GM18498 (cell line): ENCODE data around the gene KLRF1.

ENCODE experiments used
- ATAC-seq: cut with Tn5 transposase; IDR thresholded peaks from one replicate; pipeline ENCODE4 v1.9.1; 2021; ENCODE audit warnings: mild to moderate bottlenecking, moderate library complexity; ENCODE audit not compliant: unreplicated experiment

Gene KLRF1

DNA sequence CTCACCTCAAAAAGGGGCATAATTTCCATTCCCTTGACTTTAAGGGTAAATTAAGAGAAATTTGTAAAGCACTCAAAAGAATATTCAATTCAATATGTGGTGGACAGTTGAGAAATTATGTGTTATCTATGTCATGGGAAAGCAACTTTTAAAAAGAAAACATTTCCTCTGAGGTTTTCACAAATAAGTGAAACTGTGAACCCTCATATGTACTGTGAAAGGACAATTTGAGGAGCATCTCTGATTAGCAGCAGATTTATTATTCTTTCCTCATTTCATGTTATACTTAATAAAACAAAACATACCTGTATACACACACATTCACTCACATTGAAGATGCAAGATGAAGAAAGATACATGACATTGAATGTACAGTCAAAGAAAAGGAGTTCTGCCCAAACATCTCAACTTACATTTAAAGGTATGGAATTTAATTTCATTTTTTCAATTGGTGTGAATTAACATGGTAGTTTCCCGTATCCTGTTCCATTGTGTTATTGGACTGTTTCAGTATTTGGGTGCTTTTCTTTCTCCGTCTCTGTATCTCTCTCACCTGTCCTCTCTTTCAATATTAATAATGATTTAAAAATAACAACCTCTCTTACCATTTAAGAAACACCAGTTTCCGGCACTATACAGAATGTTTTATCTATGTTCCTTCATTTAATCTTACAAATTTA lies at the start of gene KLRF1:
KLRF1 (plus strand) TSS at position 273 of the 680 bp plus-strand sequence; CDS start at position 337, 64 bp downstream.
- ATAC-seq: no peak

- no peak for ATAC-seq
These were observed 48.1 kb upstream of the KLRF1 start for GRCh38 chr12:9779209-9779608.

DNA sequence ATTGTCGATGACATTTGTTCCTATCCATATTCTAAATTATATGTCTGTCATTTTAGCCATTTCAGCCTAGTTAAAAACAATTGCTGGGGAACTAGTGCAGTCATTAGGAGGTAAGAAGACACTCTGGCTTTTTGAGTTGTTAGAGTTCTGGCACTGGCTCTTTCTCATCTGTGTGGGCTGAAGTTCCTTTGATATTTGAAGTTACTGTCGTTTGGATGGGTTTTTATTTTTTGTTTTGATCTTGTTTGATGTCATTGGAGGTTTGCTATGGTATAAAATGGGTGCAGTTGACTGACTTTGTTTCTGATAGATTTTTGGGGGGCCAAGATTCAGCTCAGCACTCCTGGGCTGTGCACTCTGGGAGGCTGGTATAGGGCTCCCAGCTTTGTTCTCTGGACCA lies 45.9 kb upstream of the KLRF1 start:
- no peak for ATAC-seq

DNA sequence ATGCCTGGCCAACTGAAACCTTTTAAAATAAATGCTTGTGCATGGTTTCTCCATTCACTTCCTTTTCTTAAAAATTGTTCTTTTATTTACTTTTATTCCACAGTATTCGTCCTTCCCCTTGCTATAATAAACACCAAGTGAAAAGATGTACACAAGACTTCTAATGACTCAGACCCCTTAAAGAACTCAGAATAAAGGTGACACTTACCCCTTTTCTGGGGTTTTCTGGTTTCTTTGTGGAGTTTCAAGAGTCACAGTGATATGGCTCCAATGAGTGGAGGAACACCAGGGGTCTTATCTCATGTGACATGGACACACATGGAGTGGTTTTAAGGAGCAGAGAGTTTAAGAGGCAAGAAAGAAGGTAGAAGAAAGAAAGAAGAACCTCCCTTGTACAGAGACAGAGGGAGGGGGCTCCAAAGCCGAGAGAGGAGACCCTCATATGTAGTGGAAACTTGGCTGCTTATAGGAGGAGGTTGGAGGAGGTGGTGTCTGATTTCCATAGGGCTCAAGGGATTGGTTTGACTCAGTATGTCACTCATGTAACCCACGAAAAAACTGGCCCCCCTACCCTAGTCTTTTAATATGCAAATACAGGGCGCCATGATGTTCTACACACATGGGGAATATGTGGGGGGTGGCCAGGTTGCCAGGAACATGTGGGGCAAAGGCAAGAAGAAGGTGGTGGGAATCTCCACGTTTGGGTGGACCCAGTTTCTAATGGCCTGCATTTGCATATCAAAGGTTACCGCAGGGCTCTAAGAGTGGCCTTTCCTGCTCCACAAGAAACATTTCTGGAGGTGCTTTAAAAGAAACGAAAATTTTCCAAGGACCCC lies 44.5 kb upstream of the KLRF1 start:
- ATAC-seq: no peak

- no peak for ATAC-seq
These were observed 43.0 kb upstream of the KLRF1 start for GRCh38 chr12:9784326-9784725.

DNA sequence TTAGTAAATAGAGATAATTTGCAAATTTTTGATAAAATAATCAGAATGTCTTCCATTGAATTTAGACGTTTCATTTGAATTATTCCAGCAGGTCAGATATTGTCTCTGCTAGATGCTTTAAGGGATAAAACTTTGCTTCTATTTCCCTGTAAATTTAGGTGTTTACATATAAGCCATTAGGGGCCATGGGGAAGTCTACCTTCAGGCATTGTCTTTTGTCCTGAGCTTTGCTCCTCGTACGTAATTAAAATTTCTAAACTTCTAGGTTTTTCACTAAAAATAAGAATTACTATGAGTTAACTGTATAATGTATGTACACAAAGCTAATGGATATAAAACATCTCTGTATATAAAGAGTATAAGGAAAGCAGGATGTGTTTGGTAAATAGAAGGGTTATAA lies 42.5 kb upstream of the KLRF1 start:
- ATAC-seq: no peak

- no peak for ATAC-seq
These were observed 40.3 kb upstream of the KLRF1 start for GRCh38 chr12:9786726-9787717.

GRCh38 chr12:9792185-9792900 lies 34.9 kb upstream of the KLRF1 start:
- ATAC-seq: no peak

- ATAC-seq: no peak
These were observed 34.2 kb upstream of the KLRF1 start for GRCh38 chr12:9792961-9793617.

- no peak for ATAC-seq
These were observed 33.4 kb upstream of the KLRF1 start for GRCh38 chr12:9793779-9794395.

DNA sequence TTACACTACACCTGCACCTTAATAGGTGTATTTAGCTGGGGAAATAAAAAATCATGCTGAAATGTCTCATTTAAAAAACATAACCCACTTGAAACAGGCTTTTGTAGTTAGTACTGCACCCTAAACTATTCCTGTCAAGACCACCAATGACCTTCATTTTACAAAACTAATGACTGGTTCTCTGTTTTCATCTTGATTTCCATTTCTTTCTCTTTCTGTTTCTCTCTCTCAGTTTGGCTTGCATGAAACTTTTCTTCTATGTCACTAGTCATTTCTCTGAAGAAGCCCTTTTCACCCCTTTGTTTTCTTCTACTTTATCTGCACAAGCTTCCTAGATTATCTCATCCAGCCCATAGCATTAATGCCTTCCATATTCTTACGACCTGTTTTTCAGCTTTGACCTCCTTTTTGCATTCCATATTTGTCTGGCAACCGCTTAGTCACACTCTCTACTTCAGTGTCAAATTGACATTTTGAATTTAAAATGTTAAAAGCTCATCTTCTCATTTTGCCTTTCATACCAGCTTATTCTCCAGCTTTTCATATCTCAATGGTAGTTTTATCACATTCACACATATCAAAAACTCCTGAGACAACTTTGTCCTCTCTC lies 32.7 kb upstream of the KLRF1 start:
- ATAC-seq: no peak

DNA sequence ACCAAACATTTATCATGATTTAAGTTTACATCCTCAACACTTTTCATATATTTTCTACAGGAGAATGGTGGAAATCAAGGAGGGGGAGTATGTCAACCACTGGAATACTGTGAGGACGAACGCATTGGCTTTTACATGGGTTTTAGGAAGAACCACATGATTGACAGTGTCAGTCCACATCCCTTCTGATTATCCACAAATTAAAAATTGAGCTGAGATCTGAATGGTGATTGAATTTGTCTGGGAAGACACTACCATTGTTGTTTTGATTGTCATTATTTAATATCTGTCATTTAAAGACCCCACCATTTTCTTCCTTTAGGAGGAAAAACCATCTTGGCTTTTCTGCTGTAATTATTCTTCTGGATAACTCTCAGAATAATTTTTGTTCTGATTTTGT lies 31.3 kb upstream of the KLRF1 start:
- no peak for ATAC-seq

- no peak for ATAC-seq
These were observed 30.9 kb upstream of the KLRF1 start for GRCh38 chr12:9796346-9796745.

DNA sequence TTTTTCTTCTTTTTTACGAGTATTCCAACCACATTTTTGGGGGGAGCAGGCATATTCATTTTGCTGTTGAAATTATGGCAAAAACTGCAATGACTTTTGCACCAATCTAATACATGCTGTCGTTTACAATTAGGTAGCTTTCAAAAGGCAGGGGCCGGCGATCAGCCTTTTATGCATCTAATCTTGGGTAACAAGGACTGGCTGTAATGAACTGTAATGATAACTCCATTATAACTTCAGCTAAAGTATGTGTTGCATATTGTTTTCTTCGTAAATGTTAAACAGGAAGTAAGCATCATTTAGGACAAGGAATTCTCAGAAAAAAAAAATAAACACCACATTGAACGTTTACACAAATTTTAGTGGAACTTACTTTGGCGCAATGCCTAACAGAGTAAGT lies 30.3 kb upstream of the KLRF1 start:
- ATAC-seq: no peak

- ATAC-seq: peak; percentile 94
These were observed 29.3 kb upstream of the KLRF1 start for GRCh38 chr12:9797722-9798619.

DNA sequence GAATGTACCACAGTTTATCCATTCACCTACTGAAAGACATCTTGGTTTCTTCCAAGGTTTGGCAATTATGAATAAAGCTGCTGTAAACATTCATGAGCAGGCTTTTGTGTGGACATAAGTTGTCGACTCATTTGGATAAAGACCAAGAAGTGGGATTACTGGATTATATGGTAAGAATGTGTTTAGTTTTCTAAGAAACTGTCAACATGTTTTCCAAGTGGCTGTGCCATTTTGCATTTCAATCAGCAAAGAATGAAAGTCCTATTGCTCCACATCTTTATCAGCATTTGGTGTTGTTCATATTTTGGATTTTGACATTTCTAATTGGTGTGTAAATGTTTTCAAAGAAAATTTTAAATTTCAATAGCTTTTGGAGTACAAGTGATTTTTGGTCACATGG lies 27.3 kb upstream of the KLRF1 start:
- no peak for ATAC-seq

- no peak for ATAC-seq
These were observed 21.4 kb upstream of the KLRF1 start for GRCh38 chr12:9805883-9806282.

GRCh38 chr12:9806714-9807113 lies 20.6 kb upstream of the KLRF1 start:
- no peak for ATAC-seq
